A673 (cell line): Measurements from ENCODE around the gene PRUNE2.

Experiments
- EZH2 ChIP-seq: fragments of 200-600 bp; sonication (generic); IDR thresholded peaks from 2 replicates; pipeline ENCODE4 v1.6.1; 2017; ENCODE audit warnings: borderline replicate concordance, low read depth, mild to moderate bottlenecking, mixed read lengths, antibody characterized with exemption, low read length; ENCODE audit not compliant: poor library complexity, severe bottlenecking
- TF ChIP-seq, protein P1 (sequence below): fragments of 300-800, 200-600 bp; sonication (generic); conservative IDR thresholded peaks from 2 replicates; pipeline ENCODE4 v1.5.1; 2017; ENCODE audit warnings: low read depth, mild to moderate bottlenecking, antibody characterized with exemption, low read length, moderate library complexity, mixed read lengths

GRCh38 chr9:76932757-76933156, 26.8 kb upstream of the PRUNE2 start:
- TF ChIP-seq, protein P1, sequence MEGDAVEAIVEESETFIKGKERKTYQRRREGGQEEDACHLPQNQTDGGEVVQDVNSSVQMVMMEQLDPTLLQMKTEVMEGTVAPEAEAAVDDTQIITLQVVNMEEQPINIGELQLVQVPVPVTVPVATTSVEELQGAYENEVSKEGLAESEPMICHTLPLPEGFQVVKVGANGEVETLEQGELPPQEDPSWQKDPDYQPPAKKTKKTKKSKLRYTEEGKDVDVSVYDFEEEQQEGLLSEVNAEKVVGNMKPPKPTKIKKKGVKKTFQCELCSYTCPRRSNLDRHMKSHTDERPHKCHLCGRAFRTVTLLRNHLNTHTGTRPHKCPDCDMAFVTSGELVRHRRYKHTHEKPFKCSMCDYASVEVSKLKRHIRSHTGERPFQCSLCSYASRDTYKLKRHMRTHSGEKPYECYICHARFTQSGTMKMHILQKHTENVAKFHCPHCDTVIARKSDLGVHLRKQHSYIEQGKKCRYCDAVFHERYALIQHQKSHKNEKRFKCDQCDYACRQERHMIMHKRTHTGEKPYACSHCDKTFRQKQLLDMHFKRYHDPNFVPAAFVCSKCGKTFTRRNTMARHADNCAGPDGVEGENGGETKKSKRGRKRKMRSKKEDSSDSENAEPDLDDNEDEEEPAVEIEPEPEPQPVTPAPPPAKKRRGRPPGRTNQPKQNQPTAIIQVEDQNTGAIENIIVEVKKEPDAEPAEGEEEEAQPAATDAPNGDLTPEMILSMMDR, result no peak
- TF ChIP-seq EZH2, result no peak
